HEK293T (cell line): ENCODE measurements around the gene NET1.

Experiments
- ARNT ChIP-seq: fragments of 450-650 bp; IDR thresholded peaks from 2 replicates; pipeline ENCODE4 v1.6.1; 2017; ENCODE audit warnings: mild to moderate bottlenecking
- ELF4 ChIP-seq: fragments of 450-650 bp; IDR thresholded peaks from 2 replicates; pipeline ENCODE4 v1.6.1; 2017; ENCODE audit warnings: antibody characterized with exemption
- L3MBTL2 ChIP-seq: fragments of 450-650 bp; conservative IDR thresholded peaks from 2 replicates; pipeline ENCODE4 v1.6.1; 2016; ENCODE audit warnings: mild to moderate bottlenecking

DNA sequence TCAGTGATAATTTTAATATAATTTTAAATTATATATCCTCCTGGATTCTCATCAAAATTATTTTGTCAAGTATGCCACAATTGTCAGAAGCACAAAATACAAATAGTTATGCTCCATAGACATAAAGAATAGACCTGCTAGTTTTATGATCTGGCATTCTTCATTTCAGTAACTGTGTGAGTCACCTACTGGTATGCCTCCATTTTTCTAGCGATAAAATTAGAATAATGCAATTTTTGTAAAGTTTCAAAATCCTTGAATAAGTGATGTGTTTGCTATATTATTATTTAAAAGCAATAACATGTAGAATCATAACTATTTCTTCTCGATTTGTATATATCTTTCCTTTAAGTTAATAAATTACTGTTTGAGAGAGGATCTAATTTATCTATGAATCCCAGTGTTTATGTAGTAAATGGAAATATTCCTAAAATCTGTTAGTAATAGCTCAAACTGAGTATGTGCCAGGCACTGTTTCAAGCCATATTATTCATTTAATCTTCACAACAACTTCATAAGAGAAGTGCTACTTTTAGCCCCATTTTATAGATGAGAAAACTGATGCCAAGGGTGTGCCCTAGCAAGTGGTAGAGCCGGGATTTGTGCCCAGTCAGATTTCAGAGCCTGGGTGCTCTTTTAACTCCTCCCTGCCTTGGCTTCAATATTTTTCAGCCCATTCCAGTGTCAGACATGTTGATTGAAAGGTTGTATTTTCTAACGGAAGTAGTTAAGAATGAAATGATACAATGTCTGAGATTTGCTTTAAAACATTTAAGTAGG is 38.4 kb downstream of the NET1 start:
- TF ChIP-seq ARNT (no peak), ELF4 (no peak), L3MBTL2 (no peak)
